Measurements from ENCODE around the gene FERMT3.

Gene FERMT3

GRCh38 chr11:64249563-64250414 lies 43.3 kb downstream of the FERMT3 start:
- no peak for DNase-seq (ENCODE audit: low spot score)

DNA sequence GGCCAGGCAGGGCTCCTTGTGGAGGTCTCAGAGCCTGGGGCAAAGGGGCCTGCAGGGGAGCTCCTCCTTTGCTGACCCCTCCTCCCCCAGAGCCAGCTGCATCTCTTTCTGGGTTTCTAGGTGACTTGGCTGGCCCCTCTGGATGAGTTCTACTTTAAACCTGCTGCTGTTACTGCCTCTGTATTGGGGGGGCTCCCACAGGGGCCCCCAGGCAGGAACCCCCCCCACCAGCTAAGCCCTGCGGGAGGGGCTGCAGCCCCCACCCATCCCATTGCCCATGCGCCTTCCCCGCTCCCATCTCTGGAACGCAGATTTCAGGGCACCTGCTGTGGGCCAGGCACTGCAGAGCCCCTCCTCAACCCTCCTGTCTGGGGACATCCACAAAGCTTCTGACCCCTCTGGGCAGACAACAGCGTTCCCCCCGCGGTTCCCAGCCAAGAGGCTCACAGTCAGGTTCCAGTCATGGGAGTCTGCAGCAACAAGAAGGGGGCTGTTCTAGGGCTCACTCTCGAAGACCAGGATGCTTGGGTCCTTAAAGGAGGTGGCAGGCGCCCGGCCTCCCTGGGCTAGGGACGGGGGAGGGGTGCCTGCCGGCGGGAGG lies 44.0 kb downstream of the FERMT3 start:
- DNase-seq (ENCODE audit: low spot score), result no peak

DNA sequence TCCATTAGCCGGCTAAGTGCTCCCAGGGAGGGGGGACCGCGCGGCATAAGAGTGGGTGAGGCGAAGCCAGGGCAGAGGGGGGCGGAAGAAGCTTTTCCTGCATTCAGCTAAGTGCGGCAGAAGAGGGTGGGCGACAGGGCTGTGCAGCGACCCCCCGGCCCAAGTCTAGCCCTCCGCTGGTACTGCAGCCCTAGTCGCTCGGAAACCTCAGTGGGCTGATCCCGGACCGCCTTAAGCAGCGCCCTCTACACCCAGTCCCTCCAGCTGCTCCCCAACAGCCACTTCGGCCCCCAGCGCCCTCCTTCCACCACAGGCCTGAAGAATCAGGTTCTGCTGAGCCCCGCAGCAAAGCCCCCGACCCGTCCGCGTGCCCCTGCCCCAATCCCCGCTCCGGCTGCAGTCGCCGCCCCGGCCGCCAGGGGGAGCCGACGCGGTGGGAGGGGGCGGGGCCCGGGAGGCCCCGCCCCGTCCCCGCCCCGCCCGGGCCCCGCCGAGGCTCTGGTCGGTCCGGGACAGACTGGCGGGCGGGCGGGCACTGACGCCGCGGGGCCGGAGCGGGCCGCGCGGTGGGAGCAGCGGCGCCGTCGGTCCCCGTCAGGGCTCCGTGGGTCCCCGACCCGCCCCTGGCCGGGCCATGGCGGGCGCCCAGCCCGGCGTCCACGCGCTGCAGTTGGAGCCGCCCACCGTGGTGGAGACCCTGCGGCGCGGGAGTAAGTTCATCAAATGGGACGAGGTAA lies 44.7 kb downstream of the FERMT3 start, which contains the start of gene PLCB3:
Gene PLCB3 (plus strand): TSS at position 515 of the 737 bp plus-strand sequence. CDS start 120 bp downstream, at position 635.
- peak; percentile 57 for DNase-seq (ENCODE audit: low spot score)

- no peak for DNase-seq (ENCODE audit: low spot score)
These were observed 45.2 kb downstream of the FERMT3 start for GRCh38 chr11:64251753-64252002.

DNA sequence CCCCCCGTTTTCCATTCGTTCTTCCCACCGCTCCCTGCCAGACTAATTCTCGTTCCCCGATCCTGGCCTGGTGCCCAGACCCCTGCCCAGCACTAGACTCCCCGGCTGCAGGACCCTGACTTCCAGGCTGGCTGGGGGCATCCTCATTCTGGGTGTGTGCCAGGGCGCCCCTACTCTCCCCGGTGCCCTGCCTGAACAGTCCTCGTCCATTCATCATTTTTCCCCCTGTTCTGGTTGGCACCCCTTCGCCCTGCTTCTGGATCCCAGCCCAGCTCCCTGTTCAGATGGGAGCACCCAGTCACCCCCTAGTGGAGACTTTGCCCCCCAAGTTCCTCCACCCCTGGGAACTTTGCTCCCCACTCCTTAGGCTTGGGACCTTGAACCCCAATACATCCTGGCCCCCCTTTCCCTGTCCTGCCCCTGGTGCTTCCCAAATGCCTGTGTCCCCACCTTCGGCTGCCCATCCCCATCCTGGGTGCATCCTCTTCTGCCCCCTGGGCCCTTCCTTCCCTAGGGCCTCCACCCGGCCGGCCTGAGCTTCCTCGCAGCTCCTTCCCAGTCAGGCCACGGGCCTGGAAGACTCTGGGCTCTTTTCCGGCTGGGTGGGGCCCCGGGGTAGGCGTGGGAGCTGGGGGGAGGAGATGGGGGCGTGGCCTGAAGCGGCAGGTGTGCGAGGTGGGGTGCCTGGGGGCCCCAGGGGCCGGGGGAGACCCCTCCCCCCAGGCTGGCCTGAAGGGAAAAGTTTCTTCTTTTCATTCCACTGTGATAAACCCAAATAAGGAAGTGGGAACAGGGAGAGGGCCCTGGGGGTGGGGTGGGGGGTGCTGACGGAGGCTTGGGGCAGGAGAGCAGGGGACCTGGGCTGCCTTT lies 45.7 kb downstream of the FERMT3 start:
- peak; percentile 58 for DNase-seq (ENCODE audit: low spot score)

GRCh38 chr11:64253043-64253442 lies 46.5 kb downstream of the FERMT3 start:
- no peak for DNase-seq (ENCODE audit: low spot score)

GRCh38 chr11:64253481-64253880 lies 47.0 kb downstream of the FERMT3 start:
- DNase-seq (ENCODE audit: low spot score), result no peak

- DNase-seq (ENCODE audit: low spot score), result no peak
These were observed 47.8 kb downstream of the FERMT3 start for GRCh38 chr11:64254326-64254725.

DNA sequence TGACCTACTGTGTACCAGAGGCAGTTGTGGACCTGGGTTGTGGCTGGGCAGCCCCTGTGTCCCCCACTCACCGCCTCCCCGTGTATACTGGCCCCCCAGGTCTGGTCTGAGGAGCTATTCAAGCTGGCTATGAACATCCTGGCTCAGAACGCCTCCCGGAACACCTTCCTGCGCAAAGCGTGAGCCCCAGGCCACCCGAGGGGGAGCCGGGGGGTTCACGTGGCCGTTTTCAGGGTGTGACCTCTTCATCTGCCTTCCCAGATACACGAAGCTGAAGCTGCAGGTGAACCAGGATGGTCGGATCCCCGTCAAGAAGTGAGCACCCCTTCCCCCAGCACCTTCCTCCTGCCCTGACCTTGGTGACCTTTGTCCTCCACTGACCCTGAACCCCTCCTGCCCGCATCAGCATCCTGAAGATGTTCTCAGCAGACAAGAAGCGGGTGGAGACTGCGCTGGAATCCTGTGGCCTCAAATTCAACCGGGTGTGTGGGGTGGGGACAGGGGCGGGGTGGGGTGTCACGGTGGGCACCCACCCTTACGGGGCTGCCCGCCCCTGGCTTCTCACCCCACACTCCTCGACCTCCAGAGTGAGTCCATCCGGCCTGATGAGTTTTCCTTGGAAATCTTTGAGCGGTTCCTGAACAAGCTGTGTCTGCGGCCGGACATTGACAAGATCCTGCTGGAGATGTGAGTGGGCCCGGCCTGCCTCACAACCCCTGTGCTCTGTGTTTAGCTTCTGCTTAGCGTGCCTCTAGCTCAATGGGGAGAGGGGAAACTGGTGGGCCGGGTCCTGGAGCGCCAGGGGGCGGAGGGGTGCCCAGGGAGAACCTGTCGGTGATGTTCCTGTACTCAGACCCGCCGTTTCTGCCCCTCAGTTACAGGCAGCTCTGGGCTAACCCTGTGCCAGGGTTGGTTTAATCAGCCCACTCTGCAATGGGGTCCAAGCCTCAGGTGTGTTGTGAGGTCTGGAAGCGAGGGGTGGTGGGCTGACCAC lies 48.9 kb downstream of the FERMT3 start:
- no peak for DNase-seq (ENCODE audit: low spot score)

GRCh38 chr11:64256300-64256699 lies 49.8 kb downstream of the FERMT3 start:
- DNase-seq (ENCODE audit: low spot score), result no peak

DNA sequence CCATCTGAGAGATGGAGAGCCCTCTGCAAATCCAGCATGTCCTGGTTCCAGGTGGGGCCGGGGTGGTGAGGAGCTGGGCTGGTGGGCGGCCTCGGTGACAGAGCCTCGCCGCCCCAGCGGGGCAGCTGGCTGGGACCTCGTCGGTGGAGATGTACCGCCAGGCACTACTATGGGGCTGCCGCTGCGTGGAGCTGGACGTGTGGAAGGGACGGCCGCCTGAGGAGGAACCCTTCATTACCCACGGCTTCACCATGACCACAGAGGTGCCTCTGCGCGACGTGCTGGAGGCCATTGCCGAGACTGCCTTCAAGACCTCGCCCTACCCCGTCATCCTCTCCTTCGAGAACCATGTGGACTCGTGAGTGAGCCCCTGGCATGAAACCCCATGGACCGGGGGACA lies 51.8 kb downstream of the FERMT3 start:
- DNase-seq (ENCODE audit: low spot score), result no peak

DNA sequence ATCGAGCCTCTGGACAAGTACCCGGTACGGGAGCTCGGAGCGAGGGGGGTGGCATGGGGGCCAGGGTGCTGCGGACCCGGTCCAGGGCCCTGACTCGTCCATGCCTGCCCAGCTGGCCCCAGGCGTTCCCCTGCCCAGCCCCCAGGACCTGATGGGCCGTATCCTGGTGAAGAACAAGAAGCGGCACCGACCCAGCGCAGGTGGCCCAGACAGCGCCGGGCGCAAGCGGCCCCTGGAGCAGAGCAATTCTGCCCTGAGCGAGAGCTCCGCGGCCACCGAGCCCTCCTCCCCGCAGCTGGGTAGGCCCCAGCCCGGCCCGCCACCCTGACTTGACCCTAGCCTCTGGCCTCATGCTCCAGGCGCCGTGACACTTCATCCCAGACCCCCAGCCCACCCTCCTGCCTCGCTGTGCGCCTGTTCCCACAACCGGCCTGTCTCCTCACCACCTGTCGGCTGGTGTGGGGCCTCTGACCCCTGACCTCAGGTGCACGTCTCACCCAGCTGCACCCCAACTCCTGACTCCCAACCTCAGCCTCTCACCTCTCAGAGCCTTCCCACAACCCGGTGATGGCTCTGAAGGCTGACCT lies 52.5 kb downstream of the FERMT3 start:
- DNase-seq (ENCODE audit: low spot score), result no peak

GRCh38 chr11:64259533-64260067 lies 53.1 kb downstream of the FERMT3 start:
- DNase-seq (ENCODE audit: low spot score), result no peak

DNA sequence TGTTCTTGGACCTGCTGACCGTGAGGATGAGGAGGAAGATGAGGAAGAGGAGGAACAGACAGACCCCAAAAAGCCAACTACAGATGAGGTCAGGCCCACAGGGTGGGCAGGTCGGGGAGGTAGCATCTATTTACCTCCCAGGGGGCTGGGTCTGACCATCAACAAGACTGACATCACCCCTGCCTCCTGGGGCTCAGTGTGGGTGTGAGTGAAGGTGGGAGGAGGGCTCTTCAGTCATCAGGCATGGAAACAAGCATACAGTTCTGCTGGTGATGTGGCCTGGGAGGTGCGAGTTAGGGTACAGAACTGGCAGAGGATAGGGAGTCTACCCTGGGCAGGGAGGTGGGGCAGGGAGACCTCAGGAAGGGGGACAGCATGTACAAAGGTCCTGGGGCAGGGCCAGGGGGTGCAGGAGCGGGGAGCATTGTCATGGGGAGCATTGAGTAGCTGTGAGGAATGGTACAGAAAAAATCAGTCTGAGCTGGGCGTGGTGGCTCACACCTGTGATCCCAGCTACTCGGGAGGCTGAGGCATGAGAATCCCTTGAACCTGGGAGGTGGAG lies 53.7 kb downstream of the FERMT3 start:
- DNase-seq (ENCODE audit: low spot score), result no peak

- DNase-seq (ENCODE audit: low spot score), result no peak
These were observed 55.1 kb downstream of the FERMT3 start for GRCh38 chr11:64261556-64262080.

- DNase-seq (ENCODE audit: low spot score), result no peak
These were observed 55.9 kb downstream of the FERMT3 start for GRCh38 chr11:64262271-64263002.

DNA sequence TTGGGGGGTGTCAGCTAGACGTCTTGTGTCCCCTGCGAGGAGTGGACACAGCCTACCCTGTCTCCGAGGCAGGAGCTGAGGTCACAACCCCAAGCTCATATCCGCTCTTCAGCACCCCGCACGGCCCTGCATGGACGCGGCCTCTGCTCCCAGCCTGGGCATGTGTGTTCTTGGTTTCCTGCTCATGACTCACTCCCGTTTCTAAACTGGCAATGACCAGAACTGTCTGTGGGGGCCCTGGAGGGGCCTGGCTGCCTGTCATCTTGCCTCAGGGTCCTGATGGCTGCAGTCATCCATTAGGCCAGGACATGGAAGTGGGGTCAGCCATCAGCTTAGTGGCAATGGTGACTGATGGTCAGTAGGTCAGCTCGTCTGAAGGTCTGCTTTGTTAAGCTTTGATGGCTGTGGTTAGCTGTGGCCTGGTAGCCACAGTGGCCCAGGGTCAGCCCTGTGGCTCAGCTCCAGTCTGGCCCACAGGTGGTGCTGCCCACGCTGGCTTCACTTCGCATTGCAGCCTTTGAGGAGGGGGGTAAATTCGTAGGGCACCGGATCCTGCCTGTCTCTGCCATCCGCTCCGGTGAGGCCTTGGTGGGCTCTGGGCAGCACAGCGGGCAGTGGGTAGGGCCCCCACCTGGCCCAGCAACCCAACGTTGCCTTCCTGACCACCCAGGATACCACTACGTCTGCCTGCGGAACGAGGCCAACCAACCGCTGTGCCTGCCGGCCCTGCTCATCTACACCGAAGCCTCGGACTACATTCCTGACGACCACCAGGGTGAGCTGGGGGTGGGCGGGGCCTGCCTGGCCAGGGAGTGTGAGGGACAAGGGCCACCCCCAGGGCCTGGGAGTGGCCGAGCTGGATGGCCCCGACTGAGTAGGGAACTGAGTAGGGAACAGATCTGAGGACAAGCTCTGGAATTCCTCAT lies 56.8 kb downstream of the FERMT3 start:
- DNase-seq (ENCODE audit: low spot score), result no peak

DNA sequence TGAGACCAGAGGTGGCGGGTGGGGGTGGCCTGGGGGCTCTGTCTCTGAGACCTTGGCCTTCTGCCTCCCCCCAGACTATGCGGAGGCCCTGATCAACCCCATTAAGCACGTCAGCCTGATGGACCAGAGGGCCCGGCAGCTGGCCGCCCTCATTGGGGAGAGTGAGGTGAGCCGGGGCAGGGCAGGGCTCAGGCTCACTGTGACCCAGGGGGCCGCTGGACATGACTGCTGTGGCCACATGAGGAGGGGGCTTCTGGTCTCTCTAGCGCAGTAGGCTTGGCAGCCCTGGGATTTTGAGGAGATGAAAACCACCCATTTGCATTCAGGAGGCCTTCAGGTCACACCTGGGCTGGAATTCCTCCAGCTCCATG lies 57.4 kb downstream of the FERMT3 start:
- DNase-seq (ENCODE audit: low spot score), result no peak
